ENCODE data around the gene DLG2. TPM values are rescaled to one million over a fixed set of nuclear protein-coding genes. Genes with fewer than 3 reads are reported as not detected.

The DLG2 gene
- total and polyA plus RNA-seq, 4 experiments from 2014 or later, result 0.78 to 2.7 (median 1.9) TPM

- H3K9me3 Mint-ChIP-seq, result peaks cover 0 to 15% (median 11%) of the 10 kb centered on the region in 8 donors
- H3K27me3 Mint-ChIP-seq, result no peaks in the 10 kb centered on the region
- intact Hi-C loops (cut with micrococcal nuclease), result no loop called here
- H3K4me3 Mint-ChIP-seq, result no peak overlapping the region
- H3K36me3 ChIP-seq (ENCODE audit: insufficient read depth, low read length), result no peaks in the 10 kb centered on the region
- ChIA-PET POLR2A (ENCODE audit: partially characterized antibody) (no interaction called here), CTCF (ENCODE audit: partially characterized antibody) (no interaction called here)
- no peaks in the 10 kb centered on the region for H3K9me3 ChIP-seq (ENCODE audit: control insufficient read depth in 1 of 2, low read length in 2 of 2)
- H3K36me3 Mint-ChIP-seq, result no peaks in the 10 kb centered on the region
- H3K4me1 ChIP-seq (ENCODE audit: insufficient read depth, low read length), result no peaks in the 10 kb centered on the region
- no peak overlapping the region for H3K4me3 ChIP-seq (ENCODE audit: low read length in 2 of 2)
- H3K4me1 Mint-ChIP-seq, result no peaks in the 10 kb centered on the region
- no peak overlapping the region for H3K27ac Mint-ChIP-seq
- no peaks in the 10 kb centered on the region for H3K27me3 ChIP-seq (ENCODE audit: insufficient read depth, low read length)
- DNase-seq, result no peak
- no peak overlapping the region for H3K27ac ChIP-seq (ENCODE audit: low read depth, low read length)
These were observed 1403.1 kb downstream of the DLG2 start for GRCh38 chr11:84224042-84224441.

- Mint-ChIP-seq H3K27ac (no peak overlapping the region), H3K36me3 (no peaks in the 10 kb centered on the region), H3K9me3 (peaks cover 0 to 20% (median 12%) of the 10 kb centered on the region in 8 donors), H3K27me3 (no peaks in the 10 kb centered on the region), H3K4me1 (no peaks in the 10 kb centered on the region), H3K4me3 (no peak overlapping the region)
- Histone ChIP-seq H3K4me1 (ENCODE audit: insufficient read depth, low read length) (no peaks in the 10 kb centered on the region), H3K36me3 (ENCODE audit: insufficient read depth, low read length) (no peaks in the 10 kb centered on the region), H3K27ac (ENCODE audit: low read depth, low read length) (no peak overlapping the region), H3K27me3 (ENCODE audit: insufficient read depth, low read length) (no peaks in the 10 kb centered on the region), H3K4me3 (ENCODE audit: low read length in 2 of 2) (no peak overlapping the region), H3K9me3 (ENCODE audit: control insufficient read depth in 1 of 2, low read length in 2 of 2) (no peaks in the 10 kb centered on the region)
- POLR2A ChIA-PET (ENCODE audit: partially characterized antibody), result no interaction called here
- CTCF ChIA-PET (ENCODE audit: partially characterized antibody), result no interaction called here
- intact Hi-C loops (cut with micrococcal nuclease), result no loop called here
- no peak for DNase-seq
These were observed 1408.8 kb downstream of the DLG2 start for GRCh38 chr11:84218318-84218717.

GRCh38 chr11:84215672-84216071 lies 1411.5 kb downstream of the DLG2 start:
- H3K4me1 Mint-ChIP-seq, result no peaks in the 10 kb centered on the region
- no peak overlapping the region for H3K4me3 Mint-ChIP-seq
- H3K9me3 Mint-ChIP-seq, result peaks cover 0 to 24% (median 11%) of the 10 kb centered on the region in 8 donors

GRCh38 chr11:84214557-84214956 lies 1412.6 kb downstream of the DLG2 start:
- no peak overlapping the region for H3K4me3 Mint-ChIP-seq
- POLR2A ChIA-PET (ENCODE audit: partially characterized antibody), result no interaction called here

More at GRCh38 chr11:84215672-84216071, 1411.5 kb downstream of the DLG2 start:
- Mint-ChIP-seq H3K27ac (no peak overlapping the region), H3K27me3 (no peaks in the 10 kb centered on the region), H3K36me3 (no peaks in the 10 kb centered on the region)
- ChIA-PET CTCF (ENCODE audit: partially characterized antibody) (no interaction called here), POLR2A (ENCODE audit: partially characterized antibody) (no interaction called here)
- DNase-seq, result no peak
- H3K4me3 ChIP-seq (ENCODE audit: low read length in 2 of 2), result no peak overlapping the region
- no peaks in the 10 kb centered on the region for H3K36me3 ChIP-seq (ENCODE audit: insufficient read depth, low read length)
- intact Hi-C loops (cut with micrococcal nuclease), result no loop called here
- no peaks in the 10 kb centered on the region for H3K4me1 ChIP-seq (ENCODE audit: insufficient read depth, low read length)
- no peaks in the 10 kb centered on the region for H3K9me3 ChIP-seq (ENCODE audit: control insufficient read depth in 1 of 2, low read length in 2 of 2)
- no peaks in the 10 kb centered on the region for H3K27me3 ChIP-seq (ENCODE audit: insufficient read depth, low read length)
- H3K27ac ChIP-seq (ENCODE audit: low read depth, low read length), result no peak overlapping the region

DNA sequence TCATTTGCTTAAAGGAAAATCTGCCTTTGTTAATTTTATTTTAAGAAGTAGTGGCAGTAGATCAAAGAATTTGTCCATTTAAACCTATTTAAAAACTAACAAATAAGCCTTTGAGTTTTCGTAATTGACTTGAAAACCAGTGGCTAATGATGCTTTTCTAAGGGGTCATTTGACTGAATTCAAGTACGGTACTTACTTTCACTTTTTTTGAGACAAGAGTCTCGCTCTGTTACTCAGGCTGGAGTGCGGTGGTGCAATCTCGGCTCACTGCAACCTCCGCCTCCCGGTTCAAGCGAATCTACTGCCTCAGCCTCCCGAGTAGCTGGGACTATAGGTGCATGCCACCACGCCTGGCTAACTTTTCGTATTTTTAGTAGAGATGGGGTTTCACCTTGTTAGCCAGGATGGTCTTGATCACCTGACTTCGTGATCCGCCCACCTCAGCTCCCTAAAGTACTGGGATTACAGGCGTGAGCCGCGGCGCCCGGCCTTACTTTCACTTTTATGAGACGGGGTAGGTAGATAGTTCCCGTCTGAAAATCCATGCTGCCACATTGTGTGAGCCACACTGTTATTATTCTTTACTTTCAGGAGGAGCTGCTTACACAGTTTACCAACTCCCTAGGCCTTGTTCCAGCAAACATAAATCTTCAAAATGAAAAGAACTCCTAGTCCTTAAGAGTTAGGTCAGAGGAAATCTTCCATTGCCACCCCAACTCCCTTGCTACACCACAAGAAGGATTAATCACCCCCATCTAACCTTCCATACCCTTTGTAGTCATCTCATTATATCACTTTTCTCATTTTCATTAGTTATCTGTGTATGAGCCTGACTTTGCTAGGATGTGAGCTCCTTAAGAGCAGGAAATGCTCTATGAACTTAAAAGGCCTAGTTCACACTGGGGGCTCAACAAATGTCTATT lies 1414.4 kb downstream of the DLG2 start:
- Mint-ChIP-seq H3K4me1 (no peaks in the 10 kb centered on the region), H3K4me3 (no peak overlapping the region), H3K36me3 (no peaks in the 10 kb centered on the region), H3K27ac (no peak overlapping the region), H3K9me3 (peaks cover 2 to 22% (median 10%) of the 10 kb centered on the region in 8 donors), H3K27me3 (no peaks in the 10 kb centered on the region)
- no peaks in the 10 kb centered on the region for H3K27me3 ChIP-seq (ENCODE audit: insufficient read depth, low read length)
- CTCF ChIA-PET (ENCODE audit: partially characterized antibody), result no interaction called here
- intact Hi-C loops (cut with micrococcal nuclease), result no loop called here
- DNase-seq, result no peak
- H3K9me3 ChIP-seq (ENCODE audit: control insufficient read depth in 1 of 2, low read length in 2 of 2), result no peaks in the 10 kb centered on the region
- no peak overlapping the region for H3K4me3 ChIP-seq (ENCODE audit: low read length in 2 of 2)
- POLR2A ChIA-PET (ENCODE audit: partially characterized antibody), result no interaction called here
- H3K4me1 ChIP-seq (ENCODE audit: insufficient read depth, low read length), result no peaks in the 10 kb centered on the region
- H3K36me3 ChIP-seq (ENCODE audit: insufficient read depth, low read length), result no peaks in the 10 kb centered on the region
- no peak overlapping the region for H3K27ac ChIP-seq (ENCODE audit: low read depth, low read length)

More at GRCh38 chr11:84214557-84214956, 1412.6 kb downstream of the DLG2 start:
- Mint-ChIP-seq H3K36me3 (no peaks in the 10 kb centered on the region), H3K9me3 (peaks cover 2 to 24% (median 9%) of the 10 kb centered on the region in 8 donors), H3K27me3 (no peaks in the 10 kb centered on the region), H3K27ac (no peak overlapping the region), H3K4me1 (no peaks in the 10 kb centered on the region)
- no peak for DNase-seq
- intact Hi-C loops (cut with micrococcal nuclease), result no loop called here
- CTCF ChIA-PET (ENCODE audit: partially characterized antibody), result no interaction called here
- H3K4me3 ChIP-seq (ENCODE audit: low read length in 2 of 2), result no peak overlapping the region
- no peaks in the 10 kb centered on the region for H3K27me3 ChIP-seq (ENCODE audit: insufficient read depth, low read length)
- H3K9me3 ChIP-seq (ENCODE audit: control insufficient read depth in 1 of 2, low read length in 2 of 2), result no peaks in the 10 kb centered on the region
- H3K36me3 ChIP-seq (ENCODE audit: insufficient read depth, low read length), result no peaks in the 10 kb centered on the region
- no peaks in the 10 kb centered on the region for H3K4me1 ChIP-seq (ENCODE audit: insufficient read depth, low read length)
- H3K27ac ChIP-seq (ENCODE audit: low read depth, low read length), result no peak overlapping the region

DNA sequence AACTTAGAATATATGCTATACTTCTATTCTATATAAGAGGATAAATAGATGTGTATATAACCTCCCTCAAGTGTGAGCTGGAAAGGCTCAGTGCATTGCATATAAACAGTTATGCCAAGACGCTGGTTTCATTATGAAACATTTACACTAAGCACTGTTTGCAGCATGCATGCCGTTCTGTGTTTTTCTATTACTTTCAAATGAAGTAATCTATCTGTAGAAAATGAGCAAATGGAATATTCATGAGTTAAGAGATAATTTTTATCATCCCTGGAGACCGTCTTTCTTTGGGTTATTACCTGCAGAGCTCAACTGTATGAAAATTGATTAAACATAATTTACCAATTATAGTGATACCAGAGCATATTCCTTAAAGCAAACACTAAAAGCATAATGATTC lies 1415.2 kb downstream of the DLG2 start:
- intact Hi-C loops (cut with micrococcal nuclease), result no loop called here
- Histone ChIP-seq H3K9me3 (ENCODE audit: control insufficient read depth in 1 of 2, low read length in 2 of 2) (no peaks in the 10 kb centered on the region), H3K4me1 (ENCODE audit: insufficient read depth, low read length) (no peaks in the 10 kb centered on the region), H3K36me3 (ENCODE audit: insufficient read depth, low read length) (no peaks in the 10 kb centered on the region), H3K27me3 (ENCODE audit: insufficient read depth, low read length) (no peaks in the 10 kb centered on the region), H3K4me3 (ENCODE audit: low read length in 2 of 2) (no peak overlapping the region), H3K27ac (ENCODE audit: low read depth, low read length) (no peak overlapping the region)
- Mint-ChIP-seq H3K4me3 (no peak overlapping the region), H3K9me3 (peaks cover 0 to 14% (median 9%) of the 10 kb centered on the region in 8 donors), H3K27ac (no peak overlapping the region), H3K27me3 (no peaks in the 10 kb centered on the region), H3K36me3 (no peaks in the 10 kb centered on the region), H3K4me1 (no peaks in the 10 kb centered on the region)
- DNase-seq, result no peak
- ChIA-PET CTCF (ENCODE audit: partially characterized antibody) (no interaction called here), POLR2A (ENCODE audit: partially characterized antibody) (no interaction called here)

DNA sequence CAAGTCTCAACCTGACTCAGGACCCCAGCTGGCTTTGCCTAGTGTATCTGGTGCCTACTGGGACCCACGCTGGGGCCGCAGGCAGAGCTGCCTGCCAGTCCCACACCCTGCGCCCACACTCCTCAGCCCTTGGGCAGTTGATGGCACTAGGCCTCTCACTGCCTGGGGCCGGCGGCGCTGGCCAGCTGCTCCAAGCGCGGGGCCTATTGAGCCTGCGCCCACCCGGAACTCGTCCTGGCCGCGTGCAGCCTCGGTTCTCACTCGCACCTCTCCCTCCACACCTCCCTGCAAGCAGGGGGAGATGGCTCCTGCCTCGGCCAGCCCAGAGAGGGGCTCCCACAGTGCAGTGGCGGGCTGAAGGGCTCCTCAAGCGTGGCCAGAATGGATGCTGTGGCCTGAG lies 1432.4 kb downstream of the DLG2 start:
- H3K36me3 Mint-ChIP-seq, result no peaks in the 10 kb centered on the region
- no peak overlapping the region for H3K27ac ChIP-seq (ENCODE audit: low read depth, low read length)
- CTCF ChIA-PET (ENCODE audit: partially characterized antibody), result no interaction called here
- H3K36me3 ChIP-seq (ENCODE audit: insufficient read depth, low read length), result no peaks in the 10 kb centered on the region
- intact Hi-C loops (cut with micrococcal nuclease), result loop anchor here (10.0 kb wide), 1 partner anchor 60 kb away; no protein-coding TSS in a partner anchor
- DNase-seq, result peak in 1 of 5 donors; percentile 19
- no peak overlapping the region for H3K27ac Mint-ChIP-seq
- H3K4me3 Mint-ChIP-seq, result no peak overlapping the region
- H3K4me3 ChIP-seq (ENCODE audit: low read length in 2 of 2), result no peak overlapping the region
- no peaks in the 10 kb centered on the region for H3K9me3 ChIP-seq (ENCODE audit: control insufficient read depth in 1 of 2, low read length in 2 of 2)
- H3K4me1 Mint-ChIP-seq, result no peaks in the 10 kb centered on the region
- H3K4me1 ChIP-seq (ENCODE audit: insufficient read depth, low read length), result no peaks in the 10 kb centered on the region
- no peaks in the 10 kb centered on the region for H3K27me3 Mint-ChIP-seq
- POLR2A ChIA-PET (ENCODE audit: partially characterized antibody), result no interaction called here
- no peaks in the 10 kb centered on the region for H3K27me3 ChIP-seq (ENCODE audit: insufficient read depth, low read length)
- peaks cover 2 to 29% (median 9%) of the 10 kb centered on the region in 8 donors for H3K9me3 Mint-ChIP-seq

Data from CD4-positive, alpha-beta memory T cell (primary cell).